Neuronal stem cell (in vitro differentiated cells): ENCODE data around the gene STEAP3.

ENCODE experiments used
- DNase-seq: peaks from one replicate; pipeline ENCODE4 v3.0.0-alpha.2; 2013; ENCODE audit warnings: low spot score
- H2AFZ ChIP-seq: one replicate; pipeline ENCODE4 v1.6.1; 2013; ENCODE audit warnings: mild to moderate bottlenecking, low read length, inconsistent platforms
- H2AK5ac ChIP-seq: 2 replicates; pipeline ENCODE4 v1.6.1; 2013; ENCODE audit warnings: low read depth, mild to moderate bottlenecking, inconsistent platforms, low read length, moderate library complexity, mixed read lengths
- H2BK120ac ChIP-seq: 2 replicates; pipeline ENCODE4 v1.6.1; 2013; ENCODE audit warnings: low read depth, mild to moderate bottlenecking, inconsistent platforms, low read length, moderate library complexity, mixed read lengths
- H2BK12ac ChIP-seq: one replicate; pipeline ENCODE4 v1.6.1; 2013; ENCODE audit warnings: low read length, inconsistent platforms
- H2BK15ac ChIP-seq: 2 replicates; pipeline ENCODE4 v1.6.1; 2013; ENCODE audit warnings: mild to moderate bottlenecking, low read length, inconsistent platforms, mixed read lengths
- H2BK5ac ChIP-seq: one replicate; pipeline ENCODE4 v1.6.1; 2013; ENCODE audit warnings: inconsistent platforms, mild to moderate bottlenecking, low read length, moderate library complexity
- H3K14ac ChIP-seq: one replicate; pipeline ENCODE4 v1.6.1; 2013; ENCODE audit warnings: low read length, inconsistent platforms
- H3K18ac ChIP-seq: 2 replicates; pipeline ENCODE4 v1.6.1; 2013; ENCODE audit warnings: low read length, inconsistent platforms
- H3K23ac ChIP-seq: 2 replicates; pipeline ENCODE4 v1.6.1; 2013; ENCODE audit warnings: low read depth, mild to moderate bottlenecking, mixed read lengths, low read length, inconsistent platforms; ENCODE audit not compliant: poor library complexity
- H3K27ac ChIP-seq: replicated peaks from 3 replicates; pipeline ENCODE4 v1.5.1; 2013; ENCODE audit warnings: low read length, inconsistent platforms
- H3K27me3 ChIP-seq, 3 experiments: 2 replicates each; pipeline ENCODE4 v1.6.1; 2013; ENCODE audit warnings: low read length in 3 of 3, mild to moderate bottlenecking in 2 of 3, inconsistent platforms in 1 of 3, low read depth in 1 of 3, mixed read lengths in 1 of 3, moderate library complexity in 1 of 3; ENCODE audit not compliant: control insufficient read depth in 3 of 3, insufficient read depth in 3 of 3
- H3K36me3 ChIP-seq, 2 donors: replicated peaks in 1 of 2; 2 replicates each; pipeline ENCODE4 v1.6.1; 2013; ENCODE audit warnings: low read length in 2 of 2; ENCODE audit not compliant: control insufficient read depth in 2 of 2, insufficient read depth in 2 of 2
- H3K4ac ChIP-seq: 2 replicates; pipeline ENCODE4 v1.6.1; 2013; ENCODE audit warnings: inconsistent platforms, mild to moderate bottlenecking, low read length, moderate library complexity
- H3K4me1 ChIP-seq, 2 donors: 1 replicate in 1 of 2; 2 replicates in 1 of 2; pipeline ENCODE4 v1.6.1; 2013; ENCODE audit warnings: low read length in 2 of 2, low read depth in 1 of 2; ENCODE audit not compliant: control insufficient read depth in 2 of 2, insufficient read depth in 1 of 2
- H3K4me2 ChIP-seq: one replicate; pipeline ENCODE4 v1.6.1; 2013; ENCODE audit warnings: mild to moderate bottlenecking, low read length, inconsistent platforms; ENCODE audit not compliant: insufficient read depth, poor library complexity, severe bottlenecking
- H3K4me3 ChIP-seq, 2 donors: 2 replicates each; pipeline ENCODE4 v1.5.1; 2013; ENCODE audit warnings: low read length in 2 of 2, mild to moderate bottlenecking in 2 of 2, inconsistent platforms in 1 of 2, moderate library complexity in 1 of 2
- H3K79me1 ChIP-seq: one replicate; pipeline ENCODE4 v1.6.1; 2013; ENCODE audit warnings: low read depth, mild to moderate bottlenecking, inconsistent platforms, low read length, moderate library complexity
- H3K9ac ChIP-seq: one replicate; pipeline ENCODE4 v1.6.1; 2013; ENCODE audit warnings: mild to moderate bottlenecking, low read depth, low read length, inconsistent platforms; ENCODE audit not compliant: poor library complexity
- H3K9me3 ChIP-seq, 2 donors: replicated peaks in 1 of 2; 2 replicates each; pipeline versions ENCODE3 to v1.6.1; 2013; ENCODE audit warnings: low read length in 2 of 2, mild to moderate bottlenecking in 2 of 2, inconsistent platforms in 1 of 2, low read depth in 1 of 2, mixed read lengths in 1 of 2, moderate library complexity in 1 of 2; ENCODE audit not compliant: control insufficient read depth in 2 of 2, insufficient read depth in 1 of 2
- H4K8ac ChIP-seq: one replicate; pipeline ENCODE4 v1.6.1; 2013; ENCODE audit warnings: low read depth, mild to moderate bottlenecking, inconsistent platforms, low read length, moderate library complexity
- H4K91ac ChIP-seq: one replicate; pipeline ENCODE4 v1.6.1; 2013; ENCODE audit warnings: low read length, low read depth, mild to moderate bottlenecking, inconsistent platforms; ENCODE audit not compliant: poor library complexity
- WGBS, 2 donors: extraction: QIAGEN DNeasy Blood & Tissue Kit; methylation state at CpG; one replicate each; pipeline ENCODE4 v1.1.7; 2013; ENCODE audit warnings: missing lambda C conversion rate in 2 of 2, mixed read lengths in 1 of 2; ENCODE audit not compliant: insufficient read length in 2 of 2, insufficient replicate concordance in 1 of 2; ENCODE audit errors: extremely low coverage in 2 of 2; 5-methylcytosine and 5-hydroxymethylcytosine counted together

STEAP3 gene

DNA sequence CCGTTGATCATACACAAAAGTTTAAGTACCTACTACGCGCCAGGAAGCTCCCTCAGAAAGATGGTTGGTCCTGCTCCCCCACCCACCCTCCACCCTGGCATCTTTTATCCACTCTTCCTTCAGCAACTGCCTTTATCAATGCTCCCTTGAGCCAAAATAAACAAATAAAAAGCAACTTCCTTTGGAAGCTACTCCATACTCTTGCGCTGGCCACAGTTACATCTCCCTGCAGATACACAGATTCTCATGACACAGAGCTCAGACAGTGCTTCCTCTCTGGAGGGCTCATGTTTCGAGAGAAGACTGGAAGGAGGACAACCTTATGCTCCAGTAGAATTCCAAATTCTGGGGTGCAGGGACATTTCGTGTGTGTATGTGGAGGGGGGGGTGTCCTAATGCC, 3.8 kb upstream of the STEAP3 start:
- DNase-seq = no peak
- no peak overlapping the region for H2AFZ ChIP-seq
- H3K4me1 ChIP-seq = peaks cover 5 to 10% of the 10 kb centered on the region in 2 donors
- no peak overlapping the region for H3K4me2 ChIP-seq
- no peak overlapping the region for H2BK120ac ChIP-seq
- no peak overlapping the region for H3K14ac ChIP-seq
- no CpG with 5 or more reads among the region's 6 CpGs for WGBS, 2 donors
- no peak overlapping the region for H2BK5ac ChIP-seq
- H3K4ac ChIP-seq = no peak overlapping the region
- no peak overlapping the region for H4K8ac ChIP-seq
- no peaks in the 10 kb centered on the region for H3K9me3 ChIP-seq
- no peak overlapping the region for H3K27ac ChIP-seq
- peaks cover 3 to 58% (median 18%) of the 10 kb centered on the region in 3 experiments for H3K27me3 ChIP-seq
- H2AK5ac ChIP-seq = no peak overlapping the region
- H3K23ac ChIP-seq = no peak overlapping the region
- no peak overlapping the region for H4K91ac ChIP-seq
- H3K79me1 ChIP-seq = no peaks in the 10 kb centered on the region
- no peak overlapping the region for H3K9ac ChIP-seq
- no peak overlapping the region for H2BK12ac ChIP-seq
- H3K18ac ChIP-seq = no peak overlapping the region
- no peak overlapping the region for H3K4me3 ChIP-seq
- no peak overlapping the region for H2BK15ac ChIP-seq
- H3K36me3 ChIP-seq = no peaks in the 10 kb centered on the region

DNA sequence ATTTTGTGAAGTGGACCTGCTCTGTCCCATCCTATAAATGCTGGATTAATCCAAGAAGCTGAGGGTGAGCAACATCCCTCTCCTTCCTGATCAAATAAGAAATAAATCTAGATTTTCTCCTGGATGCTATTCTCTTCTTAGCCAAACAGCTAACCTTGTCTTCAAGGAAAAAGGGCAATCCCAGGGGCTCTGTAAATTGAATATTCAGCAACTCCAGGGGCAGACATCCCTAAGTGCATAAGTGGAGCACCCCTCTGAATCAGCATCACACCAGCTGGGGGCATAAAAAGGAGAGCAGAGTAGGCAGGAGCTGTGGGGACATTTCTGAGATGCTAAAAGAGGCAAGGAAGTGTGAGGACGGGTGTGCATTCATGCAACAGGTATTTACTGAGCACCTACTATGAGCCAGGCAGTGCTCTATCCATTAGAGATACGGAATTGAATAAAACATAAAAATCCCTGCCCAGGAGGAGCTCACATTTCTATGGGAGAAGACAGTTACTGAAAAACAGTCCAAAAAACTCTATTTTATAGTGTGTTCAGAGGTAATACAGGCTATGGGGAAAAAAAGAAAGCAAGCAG, 2.8 kb upstream of the STEAP3 start:
- H3K9me3 ChIP-seq = no peaks in the 10 kb centered on the region
- no peaks in the 10 kb centered on the region for H3K79me1 ChIP-seq
- no peak overlapping the region for H2AK5ac ChIP-seq
- H2BK12ac ChIP-seq = no peak overlapping the region
- no peak overlapping the region for H3K23ac ChIP-seq
- H3K4ac ChIP-seq = no peak overlapping the region
- no peak overlapping the region for H3K18ac ChIP-seq
- no peak overlapping the region for H4K8ac ChIP-seq
- H2AFZ ChIP-seq = no peak overlapping the region
- H4K91ac ChIP-seq = no peak overlapping the region
- no peak for DNase-seq
- H3K14ac ChIP-seq = no peak overlapping the region
- WGBS, 2 donors = no CpG with 5 or more reads among the region's 2 CpGs
- H2BK5ac ChIP-seq = no peak overlapping the region
- peaks cover 5 to 10% of the 10 kb centered on the region in 2 donors for H3K4me1 ChIP-seq
- no peak overlapping the region for H3K27ac ChIP-seq
- peaks cover 3 to 67% (median 25%) of the 10 kb centered on the region in 3 experiments for H3K27me3 ChIP-seq
- no peak overlapping the region for H3K4me3 ChIP-seq
- H3K9ac ChIP-seq = no peak overlapping the region
- H3K36me3 ChIP-seq = no peaks in the 10 kb centered on the region
- no peak overlapping the region for H2BK120ac ChIP-seq
- H3K4me2 ChIP-seq = no peak overlapping the region
- no peak overlapping the region for H2BK15ac ChIP-seq

DNA sequence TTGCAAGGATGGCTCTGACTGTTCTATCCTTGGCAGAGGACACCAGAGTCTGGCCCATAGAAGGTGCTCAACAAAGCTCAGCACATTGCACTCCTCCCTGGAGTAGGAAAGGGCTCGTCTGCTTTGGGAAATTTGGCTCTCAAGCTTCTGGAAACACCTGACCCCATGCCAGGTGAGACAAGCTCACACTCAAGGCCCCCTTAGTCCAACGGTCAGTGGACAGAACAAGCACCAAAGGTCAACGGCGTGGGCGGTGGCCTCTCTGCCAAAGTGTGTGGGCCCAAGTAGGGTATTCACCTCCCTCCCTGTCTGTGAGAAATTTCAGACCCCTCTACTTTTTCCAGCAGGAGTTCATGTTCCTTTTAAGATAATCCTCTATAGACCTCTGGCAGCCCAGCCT, 2.0 kb upstream of the STEAP3 start:
- Histone ChIP-seq H3K4me2 (no peak overlapping the region), H3K27ac (no peak overlapping the region), H3K27me3 (peaks cover 3 to 67% (median 27%) of the 10 kb centered on the region in 3 experiments), H2BK5ac (no peak overlapping the region), H3K14ac (no peak overlapping the region), H2BK15ac (no peak overlapping the region), H2AK5ac (no peak overlapping the region), H4K8ac (no peak overlapping the region), H3K18ac (no peak overlapping the region), H3K9ac (no peak overlapping the region), H3K4ac (no peak overlapping the region), H3K9me3 (no peaks in the 10 kb centered on the region), H2BK12ac (no peak overlapping the region), H3K4me1 (peaks cover 5 to 10% of the 10 kb centered on the region in 2 donors), H3K23ac (no peak overlapping the region), H3K4me3 (no peak overlapping the region), H2AFZ (no peak overlapping the region), H3K36me3 (no peaks in the 10 kb centered on the region), H4K91ac (no peak overlapping the region), H3K79me1 (no peaks in the 10 kb centered on the region), H2BK120ac (no peak overlapping the region)
- DNase-seq = no peak
- no CpG with 5 or more reads among the region's 5 CpGs for WGBS, 2 donors

DNA sequence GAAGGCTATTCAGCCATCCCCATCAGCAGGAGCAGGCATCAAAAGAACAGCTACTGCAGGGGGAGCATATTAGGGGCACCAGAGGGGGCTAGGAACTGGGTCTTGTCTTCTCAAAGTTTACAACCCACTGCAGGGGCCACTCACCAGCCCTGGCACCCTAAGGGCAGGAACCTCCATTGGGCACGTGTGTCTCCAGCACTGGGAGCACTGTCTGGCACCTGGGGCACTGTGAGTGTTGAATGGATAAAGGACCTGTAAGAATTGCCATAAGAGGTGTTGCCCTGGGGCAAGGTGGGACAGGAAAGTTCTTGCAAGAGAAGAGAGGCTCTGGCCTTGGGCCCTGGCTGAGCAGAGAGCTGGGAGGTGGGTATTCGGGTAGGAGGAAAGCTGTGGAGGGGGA, 1.4 kb upstream of the STEAP3 start:
- Histone ChIP-seq H3K4me2 (no peak overlapping the region), H3K18ac (no peak overlapping the region), H2BK5ac (no peak overlapping the region), H3K14ac (no peak overlapping the region), H3K23ac (no peak overlapping the region), H4K8ac (no peak overlapping the region), H3K4ac (no peak overlapping the region), H2BK12ac (no peak overlapping the region), H4K91ac (no peak overlapping the region), H3K4me1 (peaks cover 5 to 10% of the 10 kb centered on the region in 2 donors), H3K9ac (no peak overlapping the region), H3K79me1 (no peaks in the 10 kb centered on the region), H2AK5ac (no peak overlapping the region), H2AFZ (no peak overlapping the region), H3K36me3 (no peaks in the 10 kb centered on the region), H3K4me3 (no peak overlapping the region), H3K27ac (no peak overlapping the region), H2BK15ac (no peak overlapping the region), H2BK120ac (no peak overlapping the region), H3K9me3 (no peaks in the 10 kb centered on the region), H3K27me3 (peaks cover 3 to 69% (median 29%) of the 10 kb centered on the region in 3 experiments)
- no peak for DNase-seq
- no CpG with 5 or more reads among the region's 2 CpGs for WGBS, 2 donors
